ENCODE results near the gene ARID1B.

The ARID1B gene

DNA sequence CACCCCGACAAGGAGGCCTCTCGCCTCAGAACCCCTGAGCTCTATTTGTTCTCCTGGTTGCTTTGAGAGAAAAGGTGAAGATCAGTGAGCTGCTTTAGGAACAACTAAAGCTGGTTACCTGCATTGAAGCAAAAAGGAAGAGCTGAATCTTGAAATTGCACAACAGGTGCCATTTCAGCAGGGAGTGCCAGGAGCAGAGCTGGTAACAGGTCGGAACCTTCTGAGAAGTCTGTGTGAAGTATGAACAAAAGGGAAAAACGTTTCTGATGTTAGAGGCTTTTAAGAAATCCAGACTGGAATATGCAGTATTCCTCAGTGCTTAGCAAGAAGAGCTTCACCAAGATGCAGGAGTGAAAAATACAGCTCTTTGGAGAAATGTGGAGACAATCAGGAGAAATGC, 382.2 kb downstream of the ARID1B start:
- Histone ChIP-seq H3K9me2 (ENCODE audit: low read depth, low read length) (no peaks in the 10 kb centered on the region), H2AFZ (ENCODE audit: low read length) (no peak overlapping the region), H3K4me3 (ENCODE audit: low read depth, low read length, poor library complexity, severe bottlenecking) (no peak overlapping the region), H3K9ac (ENCODE audit: low read length) (no peak overlapping the region), H3K4me2 (ENCODE audit: low read length) (no peak overlapping the region), H3K79me2 (ENCODE audit: insufficient read depth, low read length) (no peaks in the 10 kb centered on the region), H3K36me3 (ENCODE audit: insufficient read depth, low read length) (peaks cover 17% of the 10 kb centered on the region; the same call in 1 of the 2 replicates), H3K27me3 (ENCODE audit: insufficient read depth, low read length) (no peaks in the 10 kb centered on the region), H3K27ac (ENCODE audit: low read depth, low read length, poor library complexity, severe bottlenecking) (no peak overlapping the region), H3F3A (ENCODE audit: insufficient read depth, low read length) (no peaks in the 10 kb centered on the region), H3K4me1 (ENCODE audit: insufficient read depth, low read length, severe bottlenecking) (no peaks in the 10 kb centered on the region), H4K20me1 (ENCODE audit: insufficient read depth, low read length) (no peaks in the 10 kb centered on the region), H3K9me3 (ENCODE audit: low read length) (no peaks in the 10 kb centered on the region)
- TF ChIP-seq, protein P1, sequence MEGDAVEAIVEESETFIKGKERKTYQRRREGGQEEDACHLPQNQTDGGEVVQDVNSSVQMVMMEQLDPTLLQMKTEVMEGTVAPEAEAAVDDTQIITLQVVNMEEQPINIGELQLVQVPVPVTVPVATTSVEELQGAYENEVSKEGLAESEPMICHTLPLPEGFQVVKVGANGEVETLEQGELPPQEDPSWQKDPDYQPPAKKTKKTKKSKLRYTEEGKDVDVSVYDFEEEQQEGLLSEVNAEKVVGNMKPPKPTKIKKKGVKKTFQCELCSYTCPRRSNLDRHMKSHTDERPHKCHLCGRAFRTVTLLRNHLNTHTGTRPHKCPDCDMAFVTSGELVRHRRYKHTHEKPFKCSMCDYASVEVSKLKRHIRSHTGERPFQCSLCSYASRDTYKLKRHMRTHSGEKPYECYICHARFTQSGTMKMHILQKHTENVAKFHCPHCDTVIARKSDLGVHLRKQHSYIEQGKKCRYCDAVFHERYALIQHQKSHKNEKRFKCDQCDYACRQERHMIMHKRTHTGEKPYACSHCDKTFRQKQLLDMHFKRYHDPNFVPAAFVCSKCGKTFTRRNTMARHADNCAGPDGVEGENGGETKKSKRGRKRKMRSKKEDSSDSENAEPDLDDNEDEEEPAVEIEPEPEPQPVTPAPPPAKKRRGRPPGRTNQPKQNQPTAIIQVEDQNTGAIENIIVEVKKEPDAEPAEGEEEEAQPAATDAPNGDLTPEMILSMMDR (IDR thresholded peaks at IDR 0.05; ENCODE audit: low read length), result no peak
- TF ChIP-seq EZH2 (IDR thresholded peaks at IDR 0.05; ENCODE audit: borderline replicate concordance, low read length), result no peak

DNA sequence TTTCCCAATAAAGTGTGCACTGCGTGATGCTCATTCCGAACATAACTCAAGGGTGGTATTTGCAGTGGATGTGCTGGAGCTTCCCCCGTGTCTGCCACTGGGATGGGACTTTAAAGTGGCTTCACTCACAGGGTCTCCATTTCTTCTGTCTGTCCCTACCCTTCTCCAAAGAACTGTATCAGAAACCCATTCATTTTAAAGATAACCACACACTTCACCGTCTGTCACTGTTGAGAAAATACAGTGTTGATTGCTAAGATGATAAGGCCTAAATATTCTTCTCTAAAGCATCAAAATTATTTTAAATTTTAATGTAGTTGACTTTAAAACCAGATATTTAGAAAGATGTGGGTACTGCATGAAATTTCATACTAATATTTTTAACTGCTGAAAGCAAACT, 384.7 kb downstream of the ARID1B start:
- no peak overlapping the region for H3K9ac ChIP-seq (ENCODE audit: low read length)

DNA sequence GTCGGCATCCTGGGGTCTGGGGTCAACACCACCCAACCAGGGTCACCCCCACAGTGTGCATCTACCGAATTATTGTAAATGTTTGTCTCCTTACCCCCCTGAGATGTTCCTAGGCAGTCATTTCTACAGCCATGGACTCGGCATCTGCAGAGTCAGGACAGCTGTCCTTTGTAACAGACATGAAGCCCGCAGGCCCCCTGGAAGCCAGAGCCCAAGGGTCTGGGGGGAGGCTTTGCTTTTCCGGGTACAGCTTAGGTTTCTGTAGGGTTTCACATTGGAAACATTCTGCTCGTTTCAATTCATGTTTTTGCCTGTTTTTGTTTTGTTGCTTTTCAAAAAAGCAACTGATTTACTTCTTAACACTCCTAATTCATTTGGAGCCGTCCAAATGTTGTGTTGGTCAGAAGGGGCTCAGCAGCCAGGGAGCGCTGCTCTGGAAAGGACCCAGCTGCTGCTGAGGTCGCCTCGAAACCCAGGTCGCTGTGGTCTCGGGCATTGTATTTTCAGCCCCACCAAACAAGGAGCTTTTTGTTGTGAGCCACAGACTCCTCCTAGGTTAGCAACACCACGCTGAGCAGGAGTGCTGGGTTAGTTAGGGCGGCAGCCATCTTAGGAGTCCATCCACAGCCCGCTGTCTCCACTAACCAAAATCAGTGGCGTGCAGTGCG, 385.7 kb downstream of the ARID1B start:
- Histone ChIP-seq H3K27me3 (ENCODE audit: insufficient read depth, low read length) (no peaks in the 10 kb centered on the region), H3K79me2 (ENCODE audit: insufficient read depth, low read length) (no peaks in the 10 kb centered on the region), H3K4me3 (ENCODE audit: low read depth, low read length, poor library complexity, severe bottlenecking) (no peak overlapping the region), H3K27ac (ENCODE audit: low read depth, low read length, poor library complexity, severe bottlenecking) (no peak overlapping the region), H3K36me3 (ENCODE audit: insufficient read depth, low read length) (peaks cover 26% of the 10 kb centered on the region; the same call in 1 of the 2 replicates), H3F3A (ENCODE audit: insufficient read depth, low read length) (no peaks in the 10 kb centered on the region), H3K4me1 (ENCODE audit: insufficient read depth, low read length, severe bottlenecking) (no peaks in the 10 kb centered on the region), H3K4me2 (ENCODE audit: low read length) (no peak overlapping the region), H3K9ac (ENCODE audit: low read length) (no peak overlapping the region), H3K9me2 (ENCODE audit: low read depth, low read length) (no peaks in the 10 kb centered on the region), H2AFZ (ENCODE audit: low read length) (no peak overlapping the region), H3K9me3 (ENCODE audit: low read length) (no peaks in the 10 kb centered on the region), H4K20me1 (ENCODE audit: insufficient read depth, low read length) (no peaks in the 10 kb centered on the region)
- TF ChIP-seq, protein P1 (IDR thresholded peaks at IDR 0.05; ENCODE audit: low read length), result no peak
- TF ChIP-seq EZH2 (IDR thresholded peaks at IDR 0.05; ENCODE audit: borderline replicate concordance, low read length), result no peak

More for the DNA sequence above, 384.7 kb downstream of the ARID1B start:
- Histone ChIP-seq H3K27ac (ENCODE audit: low read depth, low read length, poor library complexity, severe bottlenecking) (no peak overlapping the region), H3K4me2 (ENCODE audit: low read length) (no peak overlapping the region), H3K4me3 (ENCODE audit: low read depth, low read length, poor library complexity, severe bottlenecking) (no peak overlapping the region), H4K20me1 (ENCODE audit: insufficient read depth, low read length) (no peaks in the 10 kb centered on the region), H3F3A (ENCODE audit: insufficient read depth, low read length) (no peaks in the 10 kb centered on the region), H3K9me3 (ENCODE audit: low read length) (no peaks in the 10 kb centered on the region), H3K4me1 (ENCODE audit: insufficient read depth, low read length, severe bottlenecking) (no peaks in the 10 kb centered on the region), H3K79me2 (ENCODE audit: insufficient read depth, low read length) (no peaks in the 10 kb centered on the region), H3K36me3 (ENCODE audit: insufficient read depth, low read length) (peaks cover 25% of the 10 kb centered on the region; the same call in 1 of the 2 replicates), H3K27me3 (ENCODE audit: insufficient read depth, low read length) (no peaks in the 10 kb centered on the region), H2AFZ (ENCODE audit: low read length) (no peak overlapping the region), H3K9me2 (ENCODE audit: low read depth, low read length) (no peaks in the 10 kb centered on the region)
- TF ChIP-seq EZH2 (IDR thresholded peaks at IDR 0.05; ENCODE audit: borderline replicate concordance, low read length), result no peak
- TF ChIP-seq, protein P1 (IDR thresholded peaks at IDR 0.05; ENCODE audit: low read length), result no peak

All from OCI-LY1 (cell line).